WTC11 (cell line): ENCODE data around the gene ADD1. TPM values are rescaled to one million over a fixed set of nuclear protein-coding genes. Genes with fewer than 3 reads are reported as not detected.

Experiments used
- ATAC-seq: fragments of 200-7000 bp; cut with Tn5 transposase; 2 replicates; pipeline ENCODE4 v1.10.0; 2021; ENCODE audit warnings: mild to moderate bottlenecking, moderate library complexity
- CTCF ChIA-PET: fragments of 300-600 bp; sonication (Branson Sonifier 250); formaldehyde crosslinking; loops from one replicate; lab custom pipeline; 2021; ENCODE audit warnings: antibody characterized with exemption; lab: Charles Lee
- POLR2A ChIA-PET: fragments of 350-600 bp; sonication (Branson Sonifier 250); formaldehyde crosslinking; loops from one replicate; lab custom pipeline; 2021; ENCODE audit warnings: antibody characterized with exemption; lab: Charles Lee
- DNase-seq: peaks from one replicate; pipeline ENCODE4 v3.0.0; 2021; ENCODE audit warnings: low spot score
- H3K27ac Mint-ChIP-seq: 2 replicates; pipeline ENCODE4 v1.8.0; 2021; ENCODE audit warnings: mixed read lengths
- H3K27me3 Mint-ChIP-seq: 2 replicates; pipeline ENCODE4 v1.8.0; 2021; ENCODE audit warnings: low read depth, mild to moderate bottlenecking, moderate library complexity, mixed read lengths
- H3K36me3 Mint-ChIP-seq: 2 replicates; pipeline ENCODE4 v1.8.0; 2021; ENCODE audit warnings: mixed read lengths
- H3K4me1 Mint-ChIP-seq: 2 replicates; pipeline ENCODE4 v1.8.0; 2022; ENCODE audit warnings: mixed read lengths
- H3K4me3 Mint-ChIP-seq: 2 replicates; pipeline ENCODE4 v1.8.0; 2021; ENCODE audit warnings: mild to moderate bottlenecking, moderate library complexity, mixed read lengths
- H3K9me3 Mint-ChIP-seq: 2 replicates; pipeline ENCODE4 v1.8.0; 2021; ENCODE audit warnings: mixed read lengths
- CDX4 ChIP-seq: fragments of 250-450 bp; sonication (Bioruptor Pico); IDR thresholded peaks from 2 replicates; pipeline ENCODE4 v1.9.0; 2021; ENCODE audit warnings: moderate library complexity, mild to moderate bottlenecking, inconsistent platforms, borderline replicate concordance
- CREM ChIP-seq: sonication (generic); formaldehyde crosslinking; IDR thresholded peaks from 2 replicates; pipeline ENCODE4 v1.8.1; 2022; ENCODE audit warnings: mild to moderate bottlenecking, missing genetic modification reagents, moderate library complexity
- ELF4 ChIP-seq: sonication (generic); formaldehyde crosslinking; IDR thresholded peaks from 2 replicates; pipeline ENCODE4 v1.8.1; 2022; ENCODE audit warnings: low read depth, mild to moderate bottlenecking, moderate library complexity, missing genetic modification reagents
- EMX1 ChIP-seq: fragments of 250-450 bp; sonication (Bioruptor Pico); IDR thresholded peaks from 2 replicates; pipeline ENCODE4 v1.8.0; 2021; ENCODE audit warnings: mild to moderate bottlenecking
- FOXK1 ChIP-seq: sonication (generic); formaldehyde crosslinking; IDR thresholded peaks from 2 replicates; pipeline ENCODE4 v1.8.0; 2022; ENCODE audit warnings: mild to moderate bottlenecking, moderate library complexity, missing genetic modification reagents
- FOXP1 ChIP-seq: sonication (generic); formaldehyde crosslinking; IDR thresholded peaks from 2 replicates; pipeline ENCODE4 v1.8.0; 2022; ENCODE audit warnings: missing genetic modification reagents, mild to moderate bottlenecking, moderate library complexity, borderline replicate concordance
- GTF2I ChIP-seq: fragments of 250-450 bp; sonication (Bioruptor Pico); conservative IDR thresholded peaks from 2 replicates; pipeline ENCODE4 v1.4.0; 2021; ENCODE audit warnings: mild to moderate bottlenecking
- HMGA2 ChIP-seq: fragments of 250-450 bp; sonication (Bioruptor Pico); IDR thresholded peaks from 2 replicates; pipeline ENCODE4 v1.4.0; 2021; ENCODE audit warnings: mild to moderate bottlenecking, moderate library complexity
- NR2C2 ChIP-seq: sonication (generic); formaldehyde crosslinking; IDR thresholded peaks from 2 replicates; pipeline ENCODE4 v1.8.0; 2022; ENCODE audit warnings: mild to moderate bottlenecking, missing genetic modification reagents
- NR3C1 ChIP-seq: sonication (generic); formaldehyde crosslinking; conservative IDR thresholded peaks from 2 replicates; pipeline ENCODE4 v1.8.1; 2023; ENCODE audit warnings: low read depth, mild to moderate bottlenecking, missing genetic modification reagents
- OVOL2 ChIP-seq: fragments of 250-450 bp; sonication (Bioruptor Pico); IDR thresholded peaks from 2 replicates; pipeline ENCODE4 v1.9.0; 2021; ENCODE audit warnings: mild to moderate bottlenecking, borderline replicate concordance
- PRDM15 ChIP-seq: sonication (generic); formaldehyde crosslinking; IDR thresholded peaks from 2 replicates; pipeline ENCODE4 v1.8.0; 2022; ENCODE audit warnings: missing genetic modification reagents
- PRRX2 ChIP-seq: fragments of 250-450 bp; sonication (Bioruptor Pico); IDR thresholded peaks from 2 replicates; pipeline ENCODE4 v1.8.0; 2021; ENCODE audit warnings: mild to moderate bottlenecking
- SOX15 ChIP-seq: fragments of 250-450 bp; sonication (Bioruptor Pico); IDR thresholded peaks from 2 replicates; pipeline ENCODE4 v1.9.0; 2021; ENCODE audit warnings: mild to moderate bottlenecking
- TCF7 ChIP-seq: sonication (generic); formaldehyde crosslinking; IDR thresholded peaks from 2 replicates; pipeline ENCODE4 v1.8.0; 2022; ENCODE audit warnings: mild to moderate bottlenecking, low read depth, missing genetic modification reagents, moderate library complexity
- TEAD4 ChIP-seq: sonication (generic); formaldehyde crosslinking; IDR thresholded peaks from 2 replicates; pipeline ENCODE4 v1.8.0; 2022; ENCODE audit warnings: mild to moderate bottlenecking, missing genetic modification reagents
- ZBTB43 ChIP-seq: sonication (generic); formaldehyde crosslinking; IDR thresholded peaks from 2 replicates; pipeline ENCODE4 v1.8.1; 2023; ENCODE audit warnings: mild to moderate bottlenecking, missing genetic modification reagents
- ZNF671 ChIP-seq: fragments of 250-450 bp; sonication (Bioruptor Pico); IDR thresholded peaks from 2 replicates; pipeline ENCODE4 v1.8.0; 2021; ENCODE audit warnings: mild to moderate bottlenecking
- total RNA-seq: library from RNA; stranded (reverse); gene quantifications from 3 replicates; pipeline ENCODE4 v1.2.3, GENCODE V29; 2021
- TF ChIP-seq, protein P1 (sequence below): sonication (generic); formaldehyde crosslinking; IDR thresholded peaks from 2 replicates; pipeline ENCODE4 v1.8.1; 2022; ENCODE audit warnings: mild to moderate bottlenecking, missing genetic modification reagents, moderate library complexity, borderline replicate concordance

Gene ADD1
- total RNA-seq, 1 experiment from 2014 or later = 178 TPM

- Mint-ChIP-seq H3K4me3 (no peak overlapping the region), H3K36me3 (peaks cover 34% of the 10 kb centered on the region), H3K4me1 (no peaks in the 10 kb centered on the region), H3K27me3 (no peaks in the 10 kb centered on the region), H3K9me3 (no peaks in the 10 kb centered on the region; the same call in 1 of the 2 replicates), H3K27ac (peak overlapping the region; percentile 70; the same call in 1 of the 2 replicates)
- DNase-seq (no peak), ATAC-seq (peak; percentile 40; the same call in 1 of the 2 replicates)
- ChIA-PET POLR2A (no interaction called here), CTCF (no interaction called here)
- TF ChIP-seq, protein P1, sequence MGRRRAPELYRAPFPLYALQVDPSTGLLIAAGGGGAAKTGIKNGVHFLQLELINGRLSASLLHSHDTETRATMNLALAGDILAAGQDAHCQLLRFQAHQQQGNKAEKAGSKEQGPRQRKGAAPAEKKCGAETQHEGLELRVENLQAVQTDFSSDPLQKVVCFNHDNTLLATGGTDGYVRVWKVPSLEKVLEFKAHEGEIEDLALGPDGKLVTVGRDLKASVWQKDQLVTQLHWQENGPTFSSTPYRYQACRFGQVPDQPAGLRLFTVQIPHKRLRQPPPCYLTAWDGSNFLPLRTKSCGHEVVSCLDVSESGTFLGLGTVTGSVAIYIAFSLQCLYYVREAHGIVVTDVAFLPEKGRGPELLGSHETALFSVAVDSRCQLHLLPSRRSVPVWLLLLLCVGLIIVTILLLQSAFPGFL (CRISPR knock-in tag) = no peak
- TF ChIP-seq NR3C1 (CRISPR knock-in tag) = no peak
These were observed 17.9 kb upstream of the ADD1 start for GRCh38 chr4:2825740-2826139.

DNA sequence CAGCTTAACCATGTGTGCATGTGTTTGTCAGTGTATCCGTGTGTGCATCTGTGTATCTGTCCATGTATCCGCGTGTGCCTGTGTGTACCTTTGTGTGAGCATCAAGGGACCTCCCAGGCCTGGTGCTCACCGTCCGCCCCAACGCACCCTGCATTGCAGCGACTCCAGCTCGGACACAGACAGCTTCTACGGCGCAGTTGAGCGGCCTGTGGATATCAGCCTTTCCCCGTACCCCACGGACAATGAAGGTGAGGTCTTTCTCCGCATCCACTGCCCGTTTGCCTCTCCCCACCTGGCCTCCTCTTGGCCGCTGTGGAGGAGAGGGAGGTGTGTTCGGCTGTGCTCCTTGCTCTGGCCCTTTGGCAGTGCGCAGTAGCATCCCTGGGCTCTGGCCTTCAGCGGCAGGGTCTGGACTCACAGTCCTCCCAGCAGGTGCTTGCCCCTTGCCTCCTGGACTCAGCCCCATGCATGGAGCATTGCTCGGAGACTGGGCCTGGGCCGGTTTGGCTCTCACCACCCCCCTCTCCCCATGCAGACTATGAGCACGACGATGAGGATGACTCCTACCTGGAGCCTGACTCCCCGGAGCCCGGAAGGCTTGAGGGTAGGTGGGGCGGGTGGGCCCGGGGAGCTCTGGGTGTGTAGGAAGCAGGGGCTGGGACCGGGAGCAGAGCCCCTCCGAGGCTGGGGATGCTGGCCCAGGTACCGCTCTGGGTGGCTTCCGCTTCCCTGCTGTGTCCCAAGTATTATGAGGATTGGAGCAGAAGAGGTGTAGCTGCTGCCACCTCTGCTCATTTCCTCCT is 16.4 kb upstream of the ADD1 start:
- H3K36me3 Mint-ChIP-seq = peaks cover 38% of the 10 kb centered on the region
- H3K4me1 Mint-ChIP-seq = no peaks in the 10 kb centered on the region
- CTCF ChIA-PET = no interaction called here
- no peak for TF ChIP-seq EMX1 (CRISPR knock-in tag)
- 0 out of 2 replicates have a peak, but pooled peaks have one; percentile 24 for TF ChIP-seq FOXP1 (CRISPR knock-in tag)
- no peak for TF ChIP-seq ZBTB43 (CRISPR knock-in tag)
- no peaks in the 10 kb centered on the region for H3K27me3 Mint-ChIP-seq
- no peak for ATAC-seq
- no peak overlapping the region for H3K4me3 Mint-ChIP-seq
- no peaks in the 10 kb centered on the region; the same call in 1 of the 2 replicates for H3K9me3 Mint-ChIP-seq
- H3K27ac Mint-ChIP-seq = peak overlapping the region; percentile 28
- POLR2A ChIA-PET = no interaction called here
- peak; percentile 6 for DNase-seq

GRCh38 chr4:2827874-2828751 is 15.5 kb upstream of the ADD1 start:
- ATAC-seq = no peak
- H3K36me3 Mint-ChIP-seq = peaks cover 35% of the 10 kb centered on the region
- no peak for TF ChIP-seq CDX4 (CRISPR knock-in tag)
- TF ChIP-seq TCF7 (CRISPR knock-in tag) = no peak
- TF ChIP-seq FOXP1 (CRISPR knock-in tag) = no peak
- TF ChIP-seq CREM (CRISPR knock-in tag) = no peak
- TF ChIP-seq TEAD4 (CRISPR knock-in tag) = no peak
- TF ChIP-seq SOX15 (CRISPR knock-in tag) = no peak
- TF ChIP-seq, all 79 proteins: peak for 0
- no peak overlapping the region for H3K27ac Mint-ChIP-seq
- ChIA-PET POLR2A (interaction anchor here (0.7 kb wide), 1 partner anchor 118 kb away, joined by 3 read pairs; no protein-coding TSS in a partner anchor), CTCF (interaction anchor here (0.6 kb wide), 1 partner anchor 11 kb away, joined by 3 read pairs; no protein-coding TSS in a partner anchor)
- no peaks in the 10 kb centered on the region; the same call in 1 of the 2 replicates for H3K9me3 Mint-ChIP-seq
- H3K27me3 Mint-ChIP-seq = no peaks in the 10 kb centered on the region
- no peak overlapping the region for H3K4me3 Mint-ChIP-seq
- H3K4me1 Mint-ChIP-seq = no peaks in the 10 kb centered on the region
- DNase-seq = peak; percentile 6

DNA sequence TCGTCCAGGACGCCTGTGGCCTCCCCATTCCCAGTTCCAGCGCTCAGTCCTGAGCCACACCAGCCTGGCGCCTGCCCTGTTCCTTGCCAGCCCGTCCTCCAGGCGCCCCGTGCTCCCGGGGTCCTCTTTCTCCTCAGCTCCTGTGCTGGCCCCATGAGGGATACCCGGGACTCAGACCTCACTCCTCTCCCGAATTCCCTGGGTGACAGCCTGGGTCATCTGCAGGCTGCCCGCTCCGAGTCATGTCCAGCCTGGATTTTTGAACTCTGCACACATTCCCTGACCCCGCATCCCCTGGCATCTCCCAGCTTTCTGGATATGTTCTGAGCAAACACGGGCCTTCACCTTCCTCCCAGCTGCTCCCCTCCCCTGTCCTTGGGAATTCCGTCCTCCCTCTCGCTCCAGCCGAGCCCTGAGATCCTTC is 14.9 kb upstream of the ADD1 start:
- Mint-ChIP-seq H3K9me3 (no peaks in the 10 kb centered on the region; the same call in 1 of the 2 replicates), H3K4me1 (no peaks in the 10 kb centered on the region), H3K36me3 (peaks cover 38% of the 10 kb centered on the region), H3K27me3 (no peaks in the 10 kb centered on the region), H3K27ac (peak overlapping the region; percentile 31; the same call in 1 of the 2 replicates), H3K4me3 (no peak overlapping the region)
- peak; percentile 4 for DNase-seq
- ChIA-PET POLR2A (interaction anchor here (0.7 kb wide), 1 partner anchor 118 kb away, joined by 3 read pairs; no protein-coding TSS in a partner anchor), CTCF (no interaction called here)
- no peak for ATAC-seq
- no peak for TF ChIP-seq PRRX2 (CRISPR knock-in tag)
- TF ChIP-seq NR2C2 (CRISPR knock-in tag) = no peak
- no peak for TF ChIP-seq ZNF671 (CRISPR knock-in tag)
- TF ChIP-seq GTF2I (CRISPR knock-in tag) = no peak
- no peak for TF ChIP-seq FOXK1 (CRISPR knock-in tag)
- TF ChIP-seq CDX4 (CRISPR knock-in tag) = no peak
- no peak for TF ChIP-seq OVOL2 (CRISPR knock-in tag)
- TF ChIP-seq ELF4 = no peak
- TF ChIP-seq PRDM15 = no peak
- TF ChIP-seq HMGA2 (CRISPR knock-in tag) = no peak
